Hepatocyte (in vitro differentiated cells): ENCODE measurements around the gene RAD51AP2.

Source experiments
- EZH2phosphoT487 ChIP-seq: fragments of 200-600 bp; sonication (generic); IDR thresholded peaks from one replicate; pipeline ENCODE4 v1.6.1; 2018; ENCODE audit warnings: antibody characterized with exemption, mild to moderate bottlenecking, low read depth, moderate library complexity; ENCODE audit not compliant: unreplicated experiment, severe bottlenecking
- TF ChIP-seq, protein P1 (sequence below): fragments of 200-600 bp; sonication (generic); IDR thresholded peaks from 2 replicates; pipeline ENCODE4 v1.5.1; 2016; ENCODE audit warnings: antibody characterized with exemption, mild to moderate bottlenecking; ENCODE audit not compliant: poor library complexity

DNA sequence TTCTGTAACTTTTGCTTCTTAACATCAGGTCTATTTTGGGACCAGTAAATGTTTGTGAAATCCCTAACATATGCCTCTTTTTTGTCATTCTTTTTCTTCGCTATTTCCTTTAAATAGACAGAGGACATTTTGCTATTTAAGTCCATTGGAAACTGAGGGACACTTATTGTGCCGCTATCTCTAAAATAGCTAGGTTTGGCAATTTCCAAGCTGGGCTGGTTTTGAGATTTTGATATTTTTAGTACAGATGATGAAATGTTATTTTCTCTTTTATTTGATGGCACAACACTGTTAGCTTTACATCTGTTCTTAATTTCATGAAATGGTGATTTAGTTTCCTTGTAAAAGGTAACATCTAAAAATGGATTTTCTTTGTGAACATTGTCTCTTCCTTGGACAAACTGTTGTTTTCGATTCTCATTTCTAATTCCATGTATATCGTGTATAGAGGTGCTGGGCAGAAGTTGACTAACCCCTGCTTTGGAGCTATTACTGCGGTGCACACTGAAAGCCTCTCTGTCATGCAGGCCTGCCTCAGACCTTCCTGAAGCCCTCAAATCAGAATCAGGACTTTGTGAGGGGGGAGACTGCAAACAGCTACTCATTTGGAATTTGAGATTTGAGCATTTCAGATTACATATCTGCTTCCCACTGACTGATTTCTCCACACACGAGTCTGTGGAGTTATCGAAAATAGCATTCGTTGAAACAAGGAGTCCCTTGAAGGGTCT, 594 bp downstream of the RAD51AP2 start:
- TF ChIP-seq, protein P1, sequence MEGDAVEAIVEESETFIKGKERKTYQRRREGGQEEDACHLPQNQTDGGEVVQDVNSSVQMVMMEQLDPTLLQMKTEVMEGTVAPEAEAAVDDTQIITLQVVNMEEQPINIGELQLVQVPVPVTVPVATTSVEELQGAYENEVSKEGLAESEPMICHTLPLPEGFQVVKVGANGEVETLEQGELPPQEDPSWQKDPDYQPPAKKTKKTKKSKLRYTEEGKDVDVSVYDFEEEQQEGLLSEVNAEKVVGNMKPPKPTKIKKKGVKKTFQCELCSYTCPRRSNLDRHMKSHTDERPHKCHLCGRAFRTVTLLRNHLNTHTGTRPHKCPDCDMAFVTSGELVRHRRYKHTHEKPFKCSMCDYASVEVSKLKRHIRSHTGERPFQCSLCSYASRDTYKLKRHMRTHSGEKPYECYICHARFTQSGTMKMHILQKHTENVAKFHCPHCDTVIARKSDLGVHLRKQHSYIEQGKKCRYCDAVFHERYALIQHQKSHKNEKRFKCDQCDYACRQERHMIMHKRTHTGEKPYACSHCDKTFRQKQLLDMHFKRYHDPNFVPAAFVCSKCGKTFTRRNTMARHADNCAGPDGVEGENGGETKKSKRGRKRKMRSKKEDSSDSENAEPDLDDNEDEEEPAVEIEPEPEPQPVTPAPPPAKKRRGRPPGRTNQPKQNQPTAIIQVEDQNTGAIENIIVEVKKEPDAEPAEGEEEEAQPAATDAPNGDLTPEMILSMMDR, result no peak
- no peak for TF ChIP-seq EZH2phosphoT487
